ENCODE measurements around the gene SLC1A2.

SLC1A2 gene

GRCh38 chr11:35336726-35337125 is 82.6 kb downstream of the SLC1A2 start:
- peak overlapping the region; percentile 30 for H3K27ac ChIP-seq (ENCODE audit: low read depth, low read length)
- no peaks in the 10 kb centered on the region for H3K4me1 ChIP-seq (ENCODE audit: control insufficient read depth, insufficient read depth, low read length)
- H3K9ac ChIP-seq (ENCODE audit: low read depth, low read length): no peak overlapping the region
- H3K4me3 ChIP-seq (ENCODE audit: low read depth, low read length): no peak overlapping the region
- no peaks in the 10 kb centered on the region for H3K27me3 ChIP-seq (ENCODE audit: control insufficient read depth, insufficient read depth, low read length)
- H3K36me3 ChIP-seq (ENCODE audit: control insufficient read depth, insufficient read depth, low read length): no peaks in the 10 kb centered on the region
- no peaks in the 10 kb centered on the region for H3K9me3 ChIP-seq (ENCODE audit: control insufficient read depth, insufficient read depth, low read length)

- Histone ChIP-seq H3K36me3 (ENCODE audit: control insufficient read depth, insufficient read depth, low read length) (no peaks in the 10 kb centered on the region), H3K9ac (ENCODE audit: low read depth, low read length) (no peak overlapping the region), H3K4me1 (ENCODE audit: control insufficient read depth, insufficient read depth, low read length) (peaks cover 5% of the 10 kb centered on the region; the same call in 1 of the 2 replicates), H3K4me3 (ENCODE audit: low read depth, low read length) (no peak overlapping the region), H3K27ac (ENCODE audit: low read depth, low read length) (no peak overlapping the region), H3K27me3 (ENCODE audit: control insufficient read depth, insufficient read depth, low read length) (peaks cover 5% of the 10 kb centered on the region; the same call in 1 of the 2 replicates), H3K9me3 (ENCODE audit: control insufficient read depth, insufficient read depth, low read length) (no peaks in the 10 kb centered on the region)
Observed at GRCh38 chr11:35335226-35335625, 84.1 kb downstream of the SLC1A2 start.

- Histone ChIP-seq H3K4me1 (ENCODE audit: control insufficient read depth, insufficient read depth, low read length) (peaks cover 11% of the 10 kb centered on the region; the same call in 1 of the 2 replicates), H3K27me3 (ENCODE audit: control insufficient read depth, insufficient read depth, low read length) (peaks cover 9% of the 10 kb centered on the region), H3K4me3 (ENCODE audit: low read depth, low read length) (no peak overlapping the region), H3K9me3 (ENCODE audit: control insufficient read depth, insufficient read depth, low read length) (no peaks in the 10 kb centered on the region), H3K27ac (ENCODE audit: low read depth, low read length) (peak overlapping the region; percentile 14), H3K9ac (ENCODE audit: low read depth, low read length) (no peak overlapping the region), H3K36me3 (ENCODE audit: control insufficient read depth, insufficient read depth, low read length) (no peaks in the 10 kb centered on the region)
Observed at GRCh38 chr11:35334385-35335090, 84.8 kb downstream of the SLC1A2 start.

DNA sequence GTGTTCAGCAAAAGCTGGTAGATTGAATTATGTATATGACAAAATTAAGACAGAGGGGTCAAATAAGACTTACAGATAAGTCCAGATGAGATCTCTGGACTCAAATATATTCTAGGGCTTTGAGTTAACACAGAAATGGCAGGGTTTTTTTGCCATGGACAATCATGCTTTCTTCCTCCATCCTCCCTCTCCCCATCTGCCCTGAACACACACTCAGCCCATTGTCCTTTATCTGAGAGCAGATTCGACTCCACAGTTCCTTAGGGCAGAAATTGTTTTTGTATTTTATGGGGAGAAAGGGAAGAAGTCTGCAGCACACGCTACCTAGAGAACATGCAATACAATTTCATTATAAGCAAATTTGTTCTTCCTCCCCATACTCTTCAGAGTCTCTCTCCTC is 86.8 kb downstream of the SLC1A2 start:
- Histone ChIP-seq H3K27ac (ENCODE audit: low read depth, low read length) (no peak overlapping the region), H3K4me3 (ENCODE audit: low read depth, low read length) (no peak overlapping the region), H3K27me3 (ENCODE audit: control insufficient read depth, insufficient read depth, low read length) (peaks cover 11% of the 10 kb centered on the region), H3K36me3 (ENCODE audit: control insufficient read depth, insufficient read depth, low read length) (no peaks in the 10 kb centered on the region), H3K9ac (ENCODE audit: low read depth, low read length) (no peak overlapping the region), H3K9me3 (ENCODE audit: control insufficient read depth, insufficient read depth, low read length) (no peaks in the 10 kb centered on the region), H3K4me1 (ENCODE audit: control insufficient read depth, insufficient read depth, low read length) (peaks cover 11% of the 10 kb centered on the region; the same call in 1 of the 2 replicates)

DNA sequence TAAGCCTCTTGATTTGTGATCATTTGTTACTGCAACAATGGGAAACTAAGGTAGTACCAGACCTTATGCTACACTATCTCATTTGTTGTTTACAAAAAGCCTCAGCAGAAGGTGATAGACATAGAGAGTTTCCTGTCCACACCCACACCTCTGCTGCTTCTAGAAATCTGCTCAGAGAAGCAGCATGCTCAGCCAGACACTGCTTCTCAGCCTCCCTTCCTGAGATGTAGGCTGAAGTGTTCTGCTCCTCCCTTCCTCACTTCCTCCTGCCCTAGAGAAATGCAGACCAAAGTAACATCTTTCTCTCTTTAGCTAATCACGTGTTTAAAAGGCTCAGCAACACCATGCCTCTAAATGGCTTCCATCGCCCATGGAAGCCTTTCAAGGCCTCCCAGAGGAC is 88.4 kb downstream of the SLC1A2 start:
- H3K4me1 ChIP-seq (ENCODE audit: control insufficient read depth, insufficient read depth, low read length): peaks cover 11% of the 10 kb centered on the region; the same call in 1 of the 2 replicates
- no peak overlapping the region for H3K9ac ChIP-seq (ENCODE audit: low read depth, low read length)
- no peaks in the 10 kb centered on the region for H3K9me3 ChIP-seq (ENCODE audit: control insufficient read depth, insufficient read depth, low read length)
- no peaks in the 10 kb centered on the region for H3K36me3 ChIP-seq (ENCODE audit: control insufficient read depth, insufficient read depth, low read length)
- no peak overlapping the region for H3K4me3 ChIP-seq (ENCODE audit: low read depth, low read length)
- H3K27me3 ChIP-seq (ENCODE audit: control insufficient read depth, insufficient read depth, low read length): peaks cover 11% of the 10 kb centered on the region
- H3K27ac ChIP-seq (ENCODE audit: low read depth, low read length): no peak overlapping the region

DNA sequence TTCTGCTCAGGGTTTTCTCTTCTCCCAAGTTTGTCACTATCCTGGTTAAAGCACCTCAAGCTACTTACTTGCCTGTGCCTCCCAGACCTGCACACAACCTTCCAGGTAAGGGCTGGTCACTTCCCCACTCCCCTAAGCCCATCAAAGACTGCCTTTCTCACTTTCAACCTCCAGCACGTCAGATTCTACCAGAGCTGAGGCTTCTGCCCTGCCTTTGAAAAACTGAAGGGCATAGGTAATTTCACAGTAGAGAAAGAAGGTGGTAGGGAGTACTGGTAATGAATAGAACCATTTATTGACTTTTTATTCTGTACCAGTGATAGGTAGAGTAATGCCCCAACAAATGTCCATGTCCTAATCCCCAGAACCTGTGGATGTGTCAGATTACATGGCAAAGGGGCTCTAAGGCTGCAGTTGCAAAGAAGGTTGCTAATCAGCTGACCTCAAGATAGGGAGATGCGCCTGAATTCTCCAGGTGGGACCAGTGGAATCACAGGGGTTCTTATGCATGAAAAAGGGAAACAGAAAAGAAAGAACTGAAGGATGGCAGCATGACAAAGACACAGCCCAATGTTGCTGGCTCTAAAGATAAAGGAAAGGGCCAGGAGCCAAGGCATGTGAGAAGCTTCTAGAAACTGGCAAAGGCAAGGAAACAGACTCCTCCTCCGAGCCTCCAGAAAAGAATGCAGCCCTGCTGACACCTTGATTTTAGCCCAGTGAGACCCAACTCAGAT is 89.0 kb downstream of the SLC1A2 start:
- H3K27ac ChIP-seq (ENCODE audit: low read depth, low read length): no peak overlapping the region
- H3K27me3 ChIP-seq (ENCODE audit: control insufficient read depth, insufficient read depth, low read length): peaks cover 11% of the 10 kb centered on the region
- H3K9ac ChIP-seq (ENCODE audit: low read depth, low read length): no peak overlapping the region
- H3K36me3 ChIP-seq (ENCODE audit: control insufficient read depth, insufficient read depth, low read length): no peaks in the 10 kb centered on the region
- no peak overlapping the region for H3K4me3 ChIP-seq (ENCODE audit: low read depth, low read length)
- no peaks in the 10 kb centered on the region for H3K9me3 ChIP-seq (ENCODE audit: control insufficient read depth, insufficient read depth, low read length)
- H3K4me1 ChIP-seq (ENCODE audit: control insufficient read depth, insufficient read depth, low read length): peaks cover 11% of the 10 kb centered on the region; the same call in 1 of the 2 replicates

GRCh38 chr11:35327829-35328228 is 91.5 kb downstream of the SLC1A2 start:
- Histone ChIP-seq H3K27ac (ENCODE audit: low read depth, low read length) (no peak overlapping the region), H3K9me3 (ENCODE audit: control insufficient read depth, insufficient read depth, low read length) (no peaks in the 10 kb centered on the region), H3K9ac (ENCODE audit: low read depth, low read length) (no peak overlapping the region), H3K4me1 (ENCODE audit: control insufficient read depth, insufficient read depth, low read length) (peaks cover 11% of the 10 kb centered on the region; the same call in 1 of the 2 replicates), H3K4me3 (ENCODE audit: low read depth, low read length) (no peak overlapping the region), H3K36me3 (ENCODE audit: control insufficient read depth, insufficient read depth, low read length) (no peaks in the 10 kb centered on the region), H3K27me3 (ENCODE audit: control insufficient read depth, insufficient read depth, low read length) (peaks cover 11% of the 10 kb centered on the region)

- Histone ChIP-seq H3K9ac (ENCODE audit: low read depth, low read length) (no peak overlapping the region), H3K4me1 (ENCODE audit: control insufficient read depth, insufficient read depth, low read length) (peaks cover 22% of the 10 kb centered on the region), H3K9me3 (ENCODE audit: control insufficient read depth, insufficient read depth, low read length) (no peaks in the 10 kb centered on the region), H3K4me3 (ENCODE audit: low read depth, low read length) (no peak overlapping the region), H3K27ac (ENCODE audit: low read depth, low read length) (no peak overlapping the region), H3K36me3 (ENCODE audit: control insufficient read depth, insufficient read depth, low read length) (no peaks in the 10 kb centered on the region), H3K27me3 (ENCODE audit: control insufficient read depth, insufficient read depth, low read length) (peaks cover 9% of the 10 kb centered on the region)
Observed at GRCh38 chr11:35326266-35326879, 93.0 kb downstream of the SLC1A2 start.

DNA sequence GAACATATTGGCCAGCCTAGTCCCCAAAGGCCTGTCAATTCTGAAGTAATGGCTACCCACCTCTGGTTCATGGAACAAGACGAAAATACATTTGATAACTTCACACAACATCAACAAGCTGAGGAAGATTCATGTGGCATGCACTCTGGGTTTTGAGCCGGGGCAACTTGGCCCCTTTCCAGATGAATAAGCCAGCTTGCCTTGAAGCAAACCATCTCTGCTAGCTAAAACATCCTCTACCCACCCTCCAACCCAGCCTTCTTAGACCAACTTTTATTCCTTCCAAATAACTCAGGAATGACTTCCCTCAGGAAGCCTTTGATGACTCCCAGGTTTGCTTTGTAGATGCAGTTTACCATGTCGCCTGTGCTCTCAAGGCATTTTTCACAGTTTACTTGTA is 94.4 kb downstream of the SLC1A2 start:
- Histone ChIP-seq H3K9me3 (ENCODE audit: control insufficient read depth, insufficient read depth, low read length) (no peaks in the 10 kb centered on the region), H3K36me3 (ENCODE audit: control insufficient read depth, insufficient read depth, low read length) (no peaks in the 10 kb centered on the region), H3K4me3 (ENCODE audit: low read depth, low read length) (no peak overlapping the region), H3K4me1 (ENCODE audit: control insufficient read depth, insufficient read depth, low read length) (peaks cover 15% of the 10 kb centered on the region), H3K9ac (ENCODE audit: low read depth, low read length) (no peak overlapping the region), H3K27me3 (ENCODE audit: control insufficient read depth, insufficient read depth, low read length) (peaks cover 6% of the 10 kb centered on the region), H3K27ac (ENCODE audit: low read depth, low read length) (no peak overlapping the region)

GRCh38 chr11:35324183-35324886 is 95.0 kb downstream of the SLC1A2 start:
- no peak overlapping the region for H3K4me3 ChIP-seq (ENCODE audit: low read depth, low read length)
- H3K9me3 ChIP-seq (ENCODE audit: control insufficient read depth, insufficient read depth, low read length): no peaks in the 10 kb centered on the region
- H3K4me1 ChIP-seq (ENCODE audit: control insufficient read depth, insufficient read depth, low read length): peaks cover 12% of the 10 kb centered on the region
- no peaks in the 10 kb centered on the region for H3K36me3 ChIP-seq (ENCODE audit: control insufficient read depth, insufficient read depth, low read length)
- no peak overlapping the region for H3K27ac ChIP-seq (ENCODE audit: low read depth, low read length)
- no peak overlapping the region for H3K9ac ChIP-seq (ENCODE audit: low read depth, low read length)
- H3K27me3 ChIP-seq (ENCODE audit: control insufficient read depth, insufficient read depth, low read length): no peaks in the 10 kb centered on the region; the same call in 1 of the 2 replicates
